GM18499 (cell line): ENCODE data around the gene KCNIP2.

Experiments used
- ATAC-seq: cut with Tn5 transposase; IDR thresholded peaks from one replicate; pipeline ENCODE4 v1.9.1; 2021; ENCODE audit warnings: moderate number of reproducible peaks; ENCODE audit not compliant: insufficient read depth, unreplicated experiment

Gene KCNIP2

DNA sequence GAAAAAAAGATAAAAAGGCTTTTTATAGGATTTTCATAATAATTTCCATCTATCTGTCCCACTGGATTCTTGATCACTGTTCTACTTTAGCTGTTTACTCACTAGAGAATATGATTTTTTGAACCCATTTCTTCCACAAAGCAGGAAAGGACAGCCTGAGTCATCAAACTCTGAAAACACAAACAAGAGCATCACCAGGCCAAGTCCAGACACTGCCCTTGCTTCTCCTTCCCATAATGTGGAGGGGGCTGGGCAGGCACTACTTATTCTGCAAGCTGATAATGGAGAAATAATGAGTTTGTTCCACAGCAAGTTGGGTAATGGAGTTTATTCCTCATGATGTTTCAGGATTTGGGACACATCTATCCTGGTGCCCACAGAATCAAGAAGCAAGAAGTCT lies 13.0 kb upstream of the KCNIP2 start:
- ATAC-seq: no peak

DNA sequence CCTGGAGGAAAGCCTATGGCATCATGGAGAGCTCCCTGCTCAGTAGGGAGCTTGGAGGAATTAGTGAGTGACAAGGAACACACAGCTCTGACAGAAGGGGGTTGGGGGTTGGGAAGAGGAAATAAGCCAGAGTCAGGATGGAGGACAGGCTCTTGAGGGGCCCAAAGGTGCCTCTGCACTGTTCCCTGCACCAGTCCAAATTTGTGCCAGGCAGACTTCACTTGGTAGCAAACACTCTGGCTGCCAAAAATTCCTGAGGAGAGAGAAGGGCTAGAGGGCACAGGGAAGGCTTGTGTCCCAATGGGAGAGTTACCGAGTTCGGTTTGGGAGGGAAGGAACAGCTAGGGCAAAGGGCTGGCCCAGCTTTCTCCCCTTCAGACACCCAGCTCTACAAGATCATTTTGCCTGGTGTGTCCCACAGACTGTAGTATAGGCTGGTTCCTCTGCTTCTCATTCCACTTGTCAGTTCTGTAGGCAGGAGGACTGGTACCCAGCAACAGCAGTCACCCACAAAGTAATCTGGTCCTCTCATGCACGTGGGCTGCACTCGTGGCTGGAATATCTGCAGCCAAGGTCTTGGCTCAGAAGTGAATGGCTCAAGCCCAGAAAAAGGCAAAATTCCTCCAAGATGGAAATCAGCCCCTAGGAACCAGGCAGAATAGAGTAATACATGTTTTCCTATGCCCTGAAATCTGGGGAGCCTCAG lies 8.0 kb upstream of the KCNIP2 start:
- no peak for ATAC-seq

GRCh38 chr10:101850749-101851148 lies 7.1 kb upstream of the KCNIP2 start:
- ATAC-seq: no peak

- ATAC-seq: no peak
Observed at GRCh38 chr10:101848894-101849351, 5.3 kb upstream of the KCNIP2 start.

GRCh38 chr10:101848408-101848807 lies 4.8 kb upstream of the KCNIP2 start:
- no peak for ATAC-seq

- ATAC-seq: no peak
Observed at GRCh38 chr10:101845893-101846292, 2.3 kb upstream of the KCNIP2 start.

GRCh38 chr10:101841826-101842225 lies 1.8 kb downstream of the KCNIP2 start:
- no peak for ATAC-seq

GRCh38 chr10:101840741-101841453 lies 2.7 kb downstream of the KCNIP2 start:
- no peak for ATAC-seq

DNA sequence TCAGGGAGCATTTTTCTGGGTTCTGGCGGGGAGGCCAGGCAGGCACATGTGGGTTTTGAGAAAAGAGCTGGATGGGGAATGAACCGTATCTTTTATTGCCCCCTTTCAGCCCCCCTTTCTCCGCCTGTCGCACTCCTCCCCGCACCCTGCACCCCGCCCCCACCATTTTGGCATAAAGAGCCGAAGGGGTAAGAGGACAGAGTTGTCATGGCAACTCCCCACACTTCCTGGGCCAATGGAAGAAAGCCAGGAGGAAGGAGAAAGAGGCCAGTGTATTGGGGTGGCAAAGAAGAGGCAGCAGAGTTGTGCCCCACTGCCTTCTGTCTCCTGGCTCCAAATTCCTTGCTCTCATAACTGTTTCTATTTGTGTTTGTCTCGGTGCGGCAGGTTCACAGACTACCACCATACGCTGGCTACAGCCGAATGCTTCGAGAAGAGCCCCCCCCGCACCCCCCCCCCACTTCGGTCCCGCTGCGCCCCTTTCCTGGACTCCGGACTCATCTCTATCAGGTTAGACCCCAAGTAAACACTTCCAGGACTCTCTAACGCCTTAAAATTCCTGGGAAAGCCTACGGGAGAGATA lies 3.4 kb downstream of the KCNIP2 start:
- no peak for ATAC-seq

GRCh38 chr10:101839416-101840063 lies 4.1 kb downstream of the KCNIP2 start:
- ATAC-seq: no peak

GRCh38 chr10:101839002-101839401 lies 4.6 kb downstream of the KCNIP2 start:
- no peak for ATAC-seq

- ATAC-seq: no peak
Observed at GRCh38 chr10:101838416-101838970, 5.1 kb downstream of the KCNIP2 start.

DNA sequence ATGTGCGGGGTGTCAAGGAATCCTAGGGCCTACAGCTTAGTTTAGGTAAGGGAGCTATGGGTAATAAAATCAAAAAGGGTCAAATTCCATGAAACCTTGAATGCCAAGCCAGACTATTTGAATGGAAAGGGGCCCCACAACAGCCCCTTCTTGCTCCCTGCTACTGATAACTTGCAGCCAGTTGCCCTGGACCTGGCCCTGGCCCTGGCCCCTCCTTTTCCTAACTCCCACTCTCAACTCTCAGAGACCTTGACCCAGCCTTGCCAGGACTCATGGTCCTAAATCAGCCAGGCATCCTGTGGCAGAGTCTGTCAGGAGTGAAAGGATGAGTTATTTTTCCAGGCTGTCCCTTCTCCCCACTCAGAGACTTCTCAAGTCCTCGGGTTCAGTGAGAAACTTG lies 5.9 kb downstream of the KCNIP2 start:
- no peak for ATAC-seq

GRCh38 chr10:101835362-101835761 lies 8.2 kb downstream of the KCNIP2 start:
- no peak for ATAC-seq

DNA sequence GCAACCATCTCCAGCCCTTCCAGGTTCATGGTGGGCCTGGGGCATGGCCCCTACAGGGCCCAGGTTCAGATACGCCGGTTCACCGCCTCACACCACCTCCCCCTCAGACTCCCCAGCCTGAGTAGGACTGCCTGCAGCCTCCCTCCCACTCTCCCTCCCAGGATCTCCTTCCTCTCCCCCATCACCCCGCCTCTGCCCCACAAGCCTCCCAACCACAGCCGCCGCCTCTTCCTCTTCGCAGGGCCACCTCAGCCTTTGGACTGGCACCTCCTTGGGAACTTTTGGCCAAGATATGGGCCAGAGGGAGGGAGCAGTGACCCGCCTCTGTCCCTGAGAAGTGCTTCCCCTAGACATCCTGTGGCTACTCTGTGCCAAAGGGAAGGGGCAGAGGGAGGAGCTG lies 9.3 kb downstream of the KCNIP2 start:
- no peak for ATAC-seq

GRCh38 chr10:101833466-101833865 lies 10.1 kb downstream of the KCNIP2 start:
- ATAC-seq: no peak

DNA sequence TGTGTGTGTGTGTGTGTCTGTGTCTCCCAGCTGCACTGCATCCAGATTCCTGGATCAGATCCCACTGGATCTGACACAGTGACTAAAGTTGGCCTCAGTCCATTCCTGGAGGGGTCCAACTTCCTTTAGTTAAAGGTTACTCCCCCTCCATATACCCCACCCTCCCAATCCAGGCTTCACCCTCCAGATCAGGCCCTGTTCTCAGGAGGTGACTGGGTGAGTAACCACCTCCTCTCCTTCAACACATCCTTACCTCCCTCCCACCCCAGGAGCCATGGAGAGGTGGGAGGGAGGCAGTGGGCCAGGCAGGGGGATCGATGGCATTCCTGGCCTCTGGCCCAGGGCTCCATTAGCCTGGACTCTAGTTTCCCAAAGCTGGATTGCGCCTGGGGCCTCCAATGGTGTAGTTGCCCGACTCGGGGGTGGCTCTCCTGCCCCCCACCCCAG lies 11.3 kb downstream of the KCNIP2 start:
- no peak for ATAC-seq

DNA sequence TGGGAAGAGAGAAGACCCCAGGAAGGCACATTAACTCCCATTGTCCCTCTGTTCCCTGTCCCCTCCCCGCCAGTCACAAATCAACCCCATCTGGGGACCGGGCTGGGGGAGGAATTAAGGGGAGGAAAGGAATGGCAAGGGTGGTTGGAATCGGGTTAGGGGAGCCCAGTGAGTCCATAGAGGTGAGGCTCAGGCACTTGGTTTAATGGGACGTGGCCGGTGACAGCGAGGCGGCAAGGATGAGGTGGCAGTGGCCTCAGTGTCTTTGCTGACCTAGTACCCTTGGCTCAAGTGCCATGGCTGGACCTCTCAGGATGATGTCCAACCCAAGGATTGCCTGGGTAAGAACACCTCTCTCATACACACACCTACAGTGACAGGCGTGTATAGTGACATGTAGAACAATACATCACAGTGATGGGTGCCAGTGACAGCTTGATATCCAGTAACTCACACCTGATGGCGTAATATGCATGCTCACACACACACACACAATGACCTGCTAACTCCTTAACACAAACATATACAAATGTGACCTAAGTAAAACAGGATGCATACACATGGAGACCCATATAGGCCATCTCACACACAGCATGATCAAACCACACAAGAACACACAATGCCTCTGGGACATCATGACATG lies 12.3 kb downstream of the KCNIP2 start:
- no peak for ATAC-seq

DNA sequence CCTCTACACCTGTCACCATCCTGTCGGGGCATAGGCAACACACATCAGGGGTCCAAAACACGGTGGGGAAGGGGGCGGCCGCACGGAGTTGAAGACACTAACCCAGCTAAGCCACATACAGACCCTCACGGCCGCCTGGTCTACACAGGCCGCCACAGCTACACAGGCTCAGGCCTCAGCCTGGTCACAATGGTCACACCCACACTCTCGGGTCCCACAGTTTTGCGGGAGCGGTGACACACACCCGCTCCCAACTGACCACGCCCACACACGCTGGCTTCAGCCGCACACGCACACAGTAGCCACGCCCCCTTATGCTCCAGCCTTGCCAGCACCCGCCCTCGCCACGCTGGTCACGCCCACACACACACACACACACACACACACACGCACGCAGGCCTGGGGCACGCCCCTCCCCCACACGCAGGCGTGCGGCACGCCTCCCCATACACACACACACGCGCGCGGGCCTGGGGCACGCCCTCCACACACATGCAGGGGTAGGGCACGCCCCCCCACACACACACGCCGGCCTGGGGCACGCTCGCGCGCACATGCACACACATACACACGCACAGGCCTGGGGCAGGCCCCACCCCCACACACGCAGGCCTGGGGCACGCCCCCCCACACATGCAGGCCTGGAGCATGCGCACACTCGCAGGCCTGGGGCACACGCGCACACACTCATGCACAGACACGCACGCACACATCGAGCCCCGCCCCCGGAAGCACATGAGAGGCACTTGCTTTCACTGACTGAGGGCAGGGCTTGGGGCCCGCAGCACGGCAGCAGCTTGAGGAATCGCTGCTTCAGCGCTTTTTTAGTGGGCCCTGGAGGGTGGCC lies 13.1 kb downstream of the KCNIP2 start:
- ATAC-seq: peak; percentile 37
